KMS-11 (cell line): ENCODE measurements around the gene TBC1D1.
A peak's percentile ranks its signal among the peaks of the same experiment; 100 is the strongest.

Source experiments
- H2AFZ ChIP-seq: fragments of 200-600 bp; sonication (generic); 2 replicates; pipeline ENCODE4 v1.6.1; 2016; ENCODE audit warnings: antibody characterized with exemption, mixed run types, low read depth
- H3K27ac ChIP-seq: fragments of 200-600 bp; sonication (generic); 2 replicates; pipeline ENCODE4 v1.6.1; 2016; ENCODE audit warnings: mild to moderate bottlenecking, mixed run types
- H3K27me3 ChIP-seq: fragments of 200-600 bp; sonication (generic); 2 replicates; pipeline ENCODE4 v1.6.1; 2017; ENCODE audit warnings: mild to moderate bottlenecking, low read depth, mixed run types, moderate library complexity; ENCODE audit not compliant: insufficient read depth
- H3K36me3 ChIP-seq: fragments of 200-600 bp; sonication (generic); 2 replicates; pipeline ENCODE4 v1.6.1; 2017; ENCODE audit warnings: mild to moderate bottlenecking, mixed run types; ENCODE audit not compliant: insufficient read depth
- H3K4me1 ChIP-seq: fragments of 200-600 bp; sonication (generic); 2 replicates; pipeline ENCODE4 v1.6.1; 2016; ENCODE audit warnings: mild to moderate bottlenecking, low read depth, mixed run types; ENCODE audit not compliant: poor library complexity, severe bottlenecking
- H3K4me2 ChIP-seq: fragments of 200-600 bp; sonication (generic); 2 replicates; pipeline ENCODE4 v1.7.0; 2016; ENCODE audit warnings: mild to moderate bottlenecking, mixed run types
- H3K4me3 ChIP-seq: fragments of 200-600 bp; sonication (generic); IDR thresholded peaks from 2 replicates; pipeline ENCODE4 v1.6.1; 2017; ENCODE audit warnings: low read depth, low read length, mixed read lengths; ENCODE audit not compliant: insufficient read depth
- H3K79me2 ChIP-seq: fragments of 200-600 bp; sonication (generic); 2 replicates; pipeline ENCODE4 v1.6.1; 2016; ENCODE audit warnings: low read depth, mixed run types; ENCODE audit not compliant: insufficient read depth
- H3K9ac ChIP-seq: fragments of 200-600 bp; sonication (generic); 2 replicates; pipeline ENCODE4 v1.6.1; 2016; ENCODE audit warnings: mild to moderate bottlenecking, mixed run types
- H4K20me1 ChIP-seq: fragments of 200-600 bp; sonication (generic); 2 replicates; pipeline ENCODE4 v1.6.1; 2016; ENCODE audit warnings: mild to moderate bottlenecking, mixed run types; ENCODE audit not compliant: insufficient read depth
- TF ChIP-seq, protein P1 (sequence below): fragments of 200-600 bp; sonication (generic); conservative IDR thresholded peaks from 2 replicates; pipeline ENCODE4 v1.6.1; 2017; ENCODE audit warnings: low read depth, mild to moderate bottlenecking, antibody characterized with exemption, low read length, moderate library complexity, mixed read lengths

TBC1D1 gene

DNA sequence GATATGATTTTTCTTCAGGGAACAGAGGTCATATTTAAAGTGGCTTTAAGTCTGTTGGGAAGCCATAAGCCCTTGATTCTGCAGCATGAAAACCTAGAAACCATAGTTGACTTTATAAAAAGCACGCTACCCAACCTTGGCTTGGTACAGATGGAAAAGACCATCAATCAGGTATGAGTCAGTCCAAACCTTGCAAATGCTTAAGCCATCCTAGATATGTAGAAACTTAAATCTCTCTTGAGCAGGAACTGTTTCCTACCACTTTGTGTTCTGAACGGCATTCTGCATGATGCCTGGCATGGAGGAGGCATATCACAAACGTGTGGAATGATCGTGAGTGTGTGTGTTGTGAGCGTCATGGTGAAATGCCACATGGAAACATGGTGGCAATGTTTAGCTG lies 234.1 kb downstream of the TBC1D1 start:
- Histone ChIP-seq H3K4me1 (peaks cover 100% of the 10 kb centered on the region), H3K9ac (no peak overlapping the region), H3K27me3 (no peaks in the 10 kb centered on the region), H3K27ac (no peak overlapping the region), H4K20me1 (no peaks in the 10 kb centered on the region), H3K4me2 (peak overlapping the region; percentile 77; the same call in 1 of the 2 replicates), H3K36me3 (no peaks in the 10 kb centered on the region), H3K4me3 (no peak overlapping the region), H3K79me2 (no peaks in the 10 kb centered on the region), H2AFZ (no peak overlapping the region)
- TF ChIP-seq, protein P1, sequence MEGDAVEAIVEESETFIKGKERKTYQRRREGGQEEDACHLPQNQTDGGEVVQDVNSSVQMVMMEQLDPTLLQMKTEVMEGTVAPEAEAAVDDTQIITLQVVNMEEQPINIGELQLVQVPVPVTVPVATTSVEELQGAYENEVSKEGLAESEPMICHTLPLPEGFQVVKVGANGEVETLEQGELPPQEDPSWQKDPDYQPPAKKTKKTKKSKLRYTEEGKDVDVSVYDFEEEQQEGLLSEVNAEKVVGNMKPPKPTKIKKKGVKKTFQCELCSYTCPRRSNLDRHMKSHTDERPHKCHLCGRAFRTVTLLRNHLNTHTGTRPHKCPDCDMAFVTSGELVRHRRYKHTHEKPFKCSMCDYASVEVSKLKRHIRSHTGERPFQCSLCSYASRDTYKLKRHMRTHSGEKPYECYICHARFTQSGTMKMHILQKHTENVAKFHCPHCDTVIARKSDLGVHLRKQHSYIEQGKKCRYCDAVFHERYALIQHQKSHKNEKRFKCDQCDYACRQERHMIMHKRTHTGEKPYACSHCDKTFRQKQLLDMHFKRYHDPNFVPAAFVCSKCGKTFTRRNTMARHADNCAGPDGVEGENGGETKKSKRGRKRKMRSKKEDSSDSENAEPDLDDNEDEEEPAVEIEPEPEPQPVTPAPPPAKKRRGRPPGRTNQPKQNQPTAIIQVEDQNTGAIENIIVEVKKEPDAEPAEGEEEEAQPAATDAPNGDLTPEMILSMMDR, result no peak

DNA sequence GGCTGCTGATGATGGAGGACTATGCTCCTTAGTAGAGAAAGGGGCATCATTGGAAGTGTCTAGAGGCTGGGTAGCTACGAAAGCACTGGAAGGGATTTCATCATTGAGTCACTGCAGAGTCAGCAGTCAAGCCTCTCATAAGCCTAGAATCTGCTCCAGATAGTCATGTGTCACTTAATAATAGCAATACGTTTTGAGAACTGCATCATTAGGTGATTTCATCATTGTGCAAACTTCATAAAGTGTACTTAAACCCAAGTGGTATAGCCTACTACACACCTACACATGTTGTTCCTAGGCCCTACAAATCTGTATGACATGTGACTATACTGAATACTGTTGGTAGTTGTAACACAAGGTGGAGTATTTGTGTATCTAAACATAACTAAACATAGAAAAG lies 234.9 kb downstream of the TBC1D1 start:
- H4K20me1 ChIP-seq, result no peaks in the 10 kb centered on the region
- peak overlapping the region; percentile 39; the same call in 1 of the 2 replicates for H3K4me2 ChIP-seq
- peaks cover 100% of the 10 kb centered on the region for H3K4me1 ChIP-seq
- H3K27me3 ChIP-seq, result no peaks in the 10 kb centered on the region
- H3K79me2 ChIP-seq, result no peaks in the 10 kb centered on the region
- TF ChIP-seq, protein P1, result no peak
- no peaks in the 10 kb centered on the region for H3K36me3 ChIP-seq
- no peak overlapping the region for H3K4me3 ChIP-seq
- H3K9ac ChIP-seq, result no peak overlapping the region
- no peak overlapping the region for H3K27ac ChIP-seq
- H2AFZ ChIP-seq, result no peak overlapping the region

DNA sequence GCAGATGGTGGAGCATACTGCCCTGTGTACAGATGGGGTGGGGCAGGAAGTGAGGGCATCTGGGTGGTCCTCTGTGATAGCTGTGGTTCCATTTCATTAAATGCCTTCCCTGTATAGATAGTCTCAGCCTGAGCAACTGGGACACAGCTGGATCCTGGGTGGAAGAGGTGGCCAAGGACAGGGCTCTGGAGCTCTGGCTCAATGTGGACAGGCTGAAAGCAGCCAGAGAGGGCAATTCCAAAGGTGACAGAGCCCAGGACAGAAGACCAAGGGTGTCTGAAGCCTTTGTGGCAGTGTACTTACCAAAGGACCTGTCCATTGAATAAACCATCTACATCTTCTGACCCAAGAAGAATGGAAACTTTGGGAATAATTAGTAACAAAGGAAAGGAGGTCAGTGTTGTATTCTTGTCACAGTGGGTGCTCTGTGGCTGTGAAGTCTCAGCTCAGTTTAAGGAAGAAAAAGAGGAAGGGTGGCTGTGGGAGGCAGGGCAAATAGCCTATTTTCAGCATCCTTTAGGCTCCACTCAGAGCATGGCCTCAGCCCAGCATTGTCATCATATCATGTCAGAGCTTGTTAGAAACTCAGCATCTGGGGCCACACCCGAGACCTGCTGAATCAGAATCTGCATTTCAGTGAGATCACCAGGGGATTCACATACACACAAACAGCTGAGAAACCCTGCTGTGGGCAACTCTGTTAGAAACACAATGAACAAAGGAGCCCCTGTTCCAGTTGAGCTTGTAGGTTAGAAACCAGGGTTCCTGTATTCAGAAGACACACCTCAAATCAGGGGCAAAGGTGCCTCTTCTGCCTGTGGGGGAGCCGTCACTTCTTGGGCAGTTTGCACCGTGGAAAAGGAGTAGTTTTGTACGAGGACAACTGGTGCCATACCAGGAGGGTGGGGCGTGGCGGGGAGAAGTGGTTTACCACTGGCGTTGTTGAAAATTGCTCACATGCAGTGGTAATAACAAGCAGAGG lies 237.9 kb downstream of the TBC1D1 start:
- Histone ChIP-seq H3K9ac (peak overlapping the region; percentile 78), H3K27ac (peak overlapping the region; percentile 99), H2AFZ (no peak overlapping the region; the same call in 1 of the 2 replicates), H3K36me3 (no peaks in the 10 kb centered on the region), H3K4me3 (no peak overlapping the region), H3K4me1 (peaks cover 99% of the 10 kb centered on the region), H4K20me1 (no peaks in the 10 kb centered on the region), H3K79me2 (no peaks in the 10 kb centered on the region), H3K27me3 (no peaks in the 10 kb centered on the region), H3K4me2 (peak overlapping the region; percentile 98)
- TF ChIP-seq, protein P1, result no peak

DNA sequence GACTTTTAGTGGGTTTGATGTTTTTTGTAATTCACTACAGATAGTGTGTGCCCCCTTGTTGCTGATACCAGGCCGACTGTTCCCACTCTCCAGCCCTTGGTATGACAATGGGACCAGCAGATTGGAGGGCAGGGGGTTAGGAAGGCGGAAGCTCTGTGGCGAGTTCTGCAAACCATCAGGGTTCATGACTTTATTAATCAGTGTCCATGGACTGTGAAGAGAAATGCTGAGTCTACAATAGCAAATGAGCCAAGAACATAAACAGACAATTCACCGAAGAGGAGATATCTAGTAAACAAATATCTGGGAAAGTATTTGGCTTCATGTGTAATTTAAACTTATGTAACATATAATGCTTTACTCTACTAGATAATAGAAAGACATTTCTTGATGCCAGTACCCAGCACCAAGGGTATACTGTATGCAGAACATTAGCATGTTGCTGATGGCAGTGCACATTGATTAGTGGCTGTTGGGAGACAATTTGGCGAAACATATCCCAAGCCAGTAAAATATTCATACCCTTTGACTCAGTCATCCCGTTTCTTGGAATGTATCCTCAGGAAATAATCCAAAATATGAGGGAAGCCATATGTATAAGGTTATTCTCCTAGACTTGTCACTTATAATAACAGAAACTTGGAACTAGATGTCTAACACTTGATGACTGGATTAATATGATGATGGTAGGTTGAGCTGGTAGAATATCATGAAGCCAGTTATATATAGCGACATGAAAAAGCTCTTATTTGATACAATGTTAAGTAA lies 238.8 kb downstream of the TBC1D1 start:
- Histone ChIP-seq H3K9ac (peak overlapping the region; percentile 78; the same call in 1 of the 2 replicates), H4K20me1 (no peaks in the 10 kb centered on the region), H3K4me2 (peak overlapping the region; percentile 98), H3K4me1 (peaks cover 98% of the 10 kb centered on the region), H3K36me3 (no peaks in the 10 kb centered on the region), H2AFZ (no peak overlapping the region; the same call in 1 of the 2 replicates), H3K4me3 (no peak overlapping the region), H3K79me2 (no peaks in the 10 kb centered on the region), H3K27me3 (no peaks in the 10 kb centered on the region), H3K27ac (peak overlapping the region; percentile 99)
- TF ChIP-seq, protein P1, result no peak
